Adrenal gland (tissue), 12 donors: ENCODE measurements around the gene CLPX. TPM values are rescaled to one million over a fixed set of nuclear protein-coding genes. Genes with fewer than 3 reads are reported as not detected.
A peak's percentile ranks its signal among the peaks of the same experiment; 100 is the strongest.

Source experiments
- DNase-seq, 7 donors: peaks; one replicate each; pipeline ENCODE4 v3.0.0-alpha.2; 2019 to 2020
- H3K27ac ChIP-seq, 5 donors: fragments of 200-600 bp; sonication (generic) in 4 of 5; 1 replicate in 3 of 5; 2 replicates in 2 of 5; pipeline versions ENCODE4 v1.5.1 to v1.8.0; 2016 to 2020; ENCODE audit warnings: mild to moderate bottlenecking in 1 of 5
- H3K27me3 ChIP-seq: fragments of 200-600 bp; 2 replicates; pipeline ENCODE4 v1.8.0; 2021
- H3K36me3 ChIP-seq, 2 donors: fragments of 200-600 bp; replicated peaks in 1 of 2; 1 replicate in 1 of 2; 2 replicates in 1 of 2; pipeline versions ENCODE4 v1.5.1 to v1.8.0; 2018 to 2022
- H3K4me1 ChIP-seq, 2 donors: fragments of 200-600 bp; replicated peaks in 1 of 2; 1 replicate in 1 of 2; 2 replicates in 1 of 2; pipeline versions ENCODE4 v1.5.1 to v1.8.0; 2018 to 2021
- H3K4me3 ChIP-seq, 4 donors: fragments of 200-600 bp; sonication (generic) in 3 of 4; one replicate each; pipeline ENCODE4 v1.5.1; 2016 to 2018
- H3K9me3 ChIP-seq, 3 donors: fragments of 200-600 bp; sonication (generic) in 1 of 3; replicated peaks in 1 of 3; 1 replicate in 2 of 3; 2 replicates in 1 of 3; pipeline versions ENCODE4 v1.5.1 to v1.8.0; 2016 to 2021
- CTCF ChIP-seq, 6 experiments: fragments of 450-650 bp in 4 of 6; fragments of 200-600 bp in 2 of 6; sonication (generic) in 1 of 6; IDR thresholded peaks; 1 replicate in 5 of 6; 2 replicates in 1 of 6; pipeline versions ENCODE4 v1.5.1 to v1.8.0; 2016 to 2021; ENCODE audit warnings: antibody characterized with exemption in 6 of 6, mild to moderate bottlenecking in 2 of 6, moderate library complexity in 1 of 6
- POLR2A ChIP-seq, 2 donors: fragments of 450-650 bp; IDR thresholded peaks; one replicate each; pipeline ENCODE4 v1.6.1; 2017; ENCODE audit warnings: antibody characterized with exemption in 2 of 2, mild to moderate bottlenecking in 2 of 2, moderate library complexity in 1 of 2
- WGBS, 4 donors: extraction: QIAGEN DNeasy Blood & Tissue Kit in 2 of 4; methylation state at CpG; one replicate each; pipeline versions ENCODE4 v1.1.5 to v1.1.7; 2013 to 2017; 5-methylcytosine and 5-hydroxymethylcytosine counted together
- intact Hi-C, 2 donors: fragments of 100-400 bp; cut with DNase I; formaldehyde crosslinking; loops; one replicate each; pipeline versions ENCODE4 v1.14.1 to v1.15.0; 2022 to 2023
- polyA plus RNA-seq, 3 donors: library from polyadenylated mRNA; stranded (reverse); fragments of 200-250 nt in 2 of 3; fragments of 350-450 nt in 1 of 3; fragmentation: Illumina TruSeq in 1 of 3; extraction: RNeasy Lipid Tissue Mini Kit (QIAGEN cat#74804) in 1 of 3; gene quantifications; one replicate each; pipeline ENCODE4 v1.2.3, GENCODE V29; 2013 to 2014
- total RNA-seq, 9 donors: library from RNA; depleted of rRNA in 4 of 9; stranded (reverse); fragments of >200 nt in 4 of 9; fragments of 120-200 nt in 1 of 9; fragmentation: NEBNext Ultra II Directional in 1 of 9; extraction: Animal tissue kit (Norgen Biotek cat#: 25700) in 1 of 9; gene quantifications; one replicate each; pipeline versions ENCODE4 v1.1.0 to v1.2.4, GENCODE V29; 2013 to 2023
- donor health status: healthy with polysubstance abuse.
- donor health status: Bipolar disorder and iron deficiency.
- donor health status: DM: yes; HTN: yes; CAD: no.
- donor health status: DM: no; HTN: no; CAD: no.
- donor health status: DM: no; HTN: no; CAD: no.
- donor health status: DM: yes; HTN: yes; CAD: no.

CLPX gene
- total and polyA plus RNA-seq, 12 donors = 10.4 to 70.7 (median 49.7) TPM

DNA sequence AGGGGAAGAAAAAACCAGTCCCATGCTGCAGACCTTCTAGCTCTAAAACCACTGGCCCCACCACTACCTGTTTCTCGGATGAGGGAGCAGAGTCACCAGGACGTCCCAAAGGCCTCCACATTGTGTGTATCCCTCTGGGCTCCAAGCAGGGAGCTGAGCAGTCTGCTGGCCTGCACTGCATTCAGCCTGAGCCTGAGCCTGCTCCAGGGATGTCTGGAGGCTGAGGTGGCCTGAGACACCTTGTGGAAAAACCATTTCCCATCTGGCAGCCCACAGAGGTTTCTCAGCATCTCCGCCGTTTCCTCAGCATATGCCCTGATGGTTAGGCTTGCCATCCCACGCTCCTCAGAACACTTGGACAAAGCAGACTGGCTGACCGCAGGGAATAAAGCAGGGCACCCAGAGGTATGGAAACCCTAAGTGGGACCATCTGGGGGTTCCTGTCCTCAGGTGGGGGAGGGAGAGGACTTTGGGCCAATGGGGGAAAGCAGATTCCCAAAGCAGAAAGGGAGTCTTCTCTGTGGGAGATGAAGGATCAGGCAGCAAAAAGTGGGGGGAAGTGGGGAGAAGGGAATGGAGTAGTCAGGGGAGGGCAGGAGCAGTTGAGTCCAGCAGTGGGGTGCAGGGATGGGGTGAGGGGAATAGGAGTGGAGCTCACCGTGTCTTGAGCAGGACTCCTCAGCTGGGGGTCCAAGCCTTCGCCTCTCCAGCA lies 25.8 kb upstream of the CLPX start, which contains the start of gene CILP:
Gene CILP, minus strand, starts transcription at position 704 of the 712 bp plus-strand sequence. CDS start 1,718 bp downstream, outside the sequence.
- DNase-seq = no peak
- Histone ChIP-seq H3K9me3 (no peaks in the 10 kb centered on the region), H3K27ac (peak within 1 kb of the TSS in 1 of 5 donors; percentile 40), H3K4me3 (no peak within 1 kb of the TSS), H3K27me3 (no peaks in the 10 kb centered on the region), H3K4me1 (peaks cover 0 to 7% of the 10 kb centered on the region in 2 donors), H3K36me3 (no peaks in the 10 kb centered on the region)
- TF ChIP-seq POLR2A (IDR thresholded peaks at IDR 0.05) (no peak), CTCF (IDR thresholded peaks at IDR 0.05) (no peak)
- intact Hi-C loops = no loop called here
- 79 to 91% (median 81%) methylated on average over 6 to 8 of the region's 8 CpGs for WGBS, 4 donors

DNA sequence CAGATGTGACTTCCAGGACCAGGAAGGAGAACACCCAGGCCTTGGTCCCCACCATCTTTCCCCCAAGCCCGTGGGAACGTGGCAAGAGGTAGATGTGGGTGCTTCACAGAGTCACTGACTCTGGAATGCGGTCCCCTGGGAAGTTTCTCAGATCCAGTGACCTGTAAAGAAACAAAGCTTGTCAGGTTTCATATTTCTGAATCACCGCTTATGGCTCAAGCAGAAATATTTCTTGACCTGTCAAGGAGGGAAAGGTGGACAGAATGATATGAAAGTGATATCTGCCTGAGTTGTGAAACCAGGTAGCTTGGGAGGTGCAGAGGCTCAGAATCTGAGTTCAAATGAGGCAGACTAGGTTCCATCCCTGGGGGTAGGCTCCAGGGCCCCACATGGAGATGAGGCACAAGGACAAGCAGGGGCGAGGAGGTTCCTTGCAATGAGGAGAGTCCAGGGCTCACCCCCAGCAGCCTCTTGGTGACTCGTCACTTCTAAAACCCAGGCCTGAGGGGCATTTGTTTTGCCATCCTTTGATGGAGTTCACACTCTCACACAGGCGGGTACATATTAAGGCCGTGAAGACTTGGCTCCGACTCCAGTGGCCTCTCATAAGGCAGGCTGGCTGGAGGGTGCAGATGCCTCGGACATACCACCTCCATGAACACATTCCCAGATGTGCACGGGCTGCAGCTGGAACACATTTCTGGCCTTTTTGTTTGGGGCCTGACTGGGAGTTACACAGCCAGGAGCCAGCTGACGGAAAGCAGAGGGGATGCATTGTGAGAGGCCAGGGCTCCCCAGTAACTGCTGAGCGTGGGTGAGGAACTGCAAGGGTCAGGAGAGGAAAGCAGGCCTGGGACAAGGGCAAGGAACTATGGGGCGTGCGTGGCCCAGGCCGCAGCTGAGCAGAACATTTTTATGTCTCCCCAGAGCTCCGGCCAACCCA lies 24.8 kb upstream of the CLPX start:
- intact Hi-C loops = no loop called here
- H3K27ac ChIP-seq = peak overlapping the region in 1 of 5 donors; percentile 40
- H3K36me3 ChIP-seq = no peaks in the 10 kb centered on the region
- H3K4me1 ChIP-seq = peaks cover 0 to 7% of the 10 kb centered on the region in 2 donors
- no peak overlapping the region for H3K4me3 ChIP-seq
- TF ChIP-seq CTCF (IDR thresholded peaks at IDR 0.05) (no peak), POLR2A (IDR thresholded peaks at IDR 0.05) (no peak)
- DNase-seq = no peak
- 79 to 93% (median 86%) methylated on average over 11 to 17 of the region's 17 CpGs for WGBS, 4 donors
- H3K9me3 ChIP-seq = no peaks in the 10 kb centered on the region
- H3K27me3 ChIP-seq = no peaks in the 10 kb centered on the region

- Histone ChIP-seq H3K9me3 (no peaks in the 10 kb centered on the region), H3K27me3 (no peaks in the 10 kb centered on the region), H3K36me3 (no peaks in the 10 kb centered on the region), H3K4me3 (no peak overlapping the region), H3K4me1 (peaks cover 0 to 7% of the 10 kb centered on the region in 2 donors), H3K27ac (no peak overlapping the region)
- intact Hi-C loops = no loop called here
- WGBS, 4 donors = 88 to 100% (median 90%) methylated on average over 2 of the region's 2 CpGs
- TF ChIP-seq POLR2A (IDR thresholded peaks at IDR 0.05) = no peak
- TF ChIP-seq CTCF (IDR thresholded peaks at IDR 0.05) = no peak
- DNase-seq = no peak
Measured at GRCh38 chr15:65208647-65209046, 23.5 kb upstream of the CLPX start.

DNA sequence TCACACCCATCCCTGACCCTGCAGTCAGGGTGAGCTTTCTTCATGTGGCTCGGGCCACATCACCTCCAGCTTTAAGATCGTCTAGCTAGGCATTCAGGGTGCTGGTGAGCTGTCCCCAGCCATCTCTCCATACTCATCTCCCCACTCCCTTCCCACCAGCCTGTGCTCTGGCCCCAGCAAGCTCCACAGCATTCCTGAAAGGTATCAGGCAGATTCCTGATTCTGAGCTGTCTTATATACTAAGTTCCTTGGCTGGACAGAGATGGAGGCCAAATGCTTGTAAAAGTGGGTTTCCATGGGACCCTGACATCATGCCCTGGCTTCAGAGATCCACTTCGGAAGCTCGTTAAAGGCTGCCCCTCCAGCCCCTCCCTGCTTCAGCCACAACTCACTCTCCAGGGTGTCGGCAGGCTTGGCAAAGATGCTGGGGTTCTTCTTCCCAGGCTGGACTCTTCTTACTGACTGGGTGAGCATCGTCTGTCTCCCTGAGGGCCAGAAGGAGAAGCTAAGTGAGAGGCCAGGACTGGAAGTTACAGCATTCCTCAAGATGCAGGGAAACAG lies 22.2 kb upstream of the CLPX start:
- Histone ChIP-seq H3K9me3 (no peaks in the 10 kb centered on the region), H3K4me3 (no peak overlapping the region), H3K27me3 (no peaks in the 10 kb centered on the region), H3K27ac (no peak overlapping the region), H3K36me3 (no peaks in the 10 kb centered on the region), H3K4me1 (peaks cover 0 to 7% of the 10 kb centered on the region in 2 donors)
- DNase-seq = no peak
- intact Hi-C loops = no loop called here
- no peak for TF ChIP-seq POLR2A (IDR thresholded peaks at IDR 0.05)
- no peak for TF ChIP-seq CTCF (IDR thresholded peaks at IDR 0.05)
- WGBS, 4 donors = 79 to 87% (median 81%) methylated on average over 3 to 6 of the region's 6 CpGs
